Hepatocyte (in vitro differentiated cells): ENCODE measurements around the gene MITF. TPM values are rescaled to one million over a fixed set of nuclear protein-coding genes. Genes with fewer than 3 reads are reported as not detected.
"Not testable (repeated sequence)": the region's sequence is repeated elsewhere in the genome, so short reads cannot be mapped to it uniquely, and the experiment has no call there.

Experiments
- DNase-seq: peaks from one replicate; pipeline ENCODE4 v3.0.0-alpha.2; 2016; ENCODE audit warnings: low spot score
- H2AFZ ChIP-seq: fragments of 200-600 bp; sonication (generic); 2 replicates; pipeline ENCODE4 v1.6.0; 2016; ENCODE audit warnings: antibody characterized with exemption, mild to moderate bottlenecking
- H3K27ac ChIP-seq: fragments of 200-600 bp; sonication (generic); 2 replicates; pipeline ENCODE4 v1.5.1; 2016; ENCODE audit warnings: mild to moderate bottlenecking
- H3K27me3 ChIP-seq: fragments of 200-600 bp; sonication (generic); 2 replicates; pipeline ENCODE4 v1.6.1; 2016
- H3K36me3 ChIP-seq: fragments of 200-600 bp; sonication (generic); replicated peaks from 2 replicates; pipeline ENCODE4 v1.5.1; 2016; ENCODE audit warnings: low read depth; ENCODE audit not compliant: insufficient read depth
- H3K4me1 ChIP-seq: fragments of 200-600 bp; sonication (generic); 2 replicates; pipeline ENCODE4 v1.5.1; 2016; ENCODE audit warnings: mild to moderate bottlenecking, moderate library complexity; ENCODE audit not compliant: insufficient read depth
- H3K4me2 ChIP-seq: fragments of 200-600 bp; sonication (generic); 2 replicates; pipeline ENCODE4 v1.6.0; 2016
- H3K4me3 ChIP-seq: fragments of 200-600 bp; sonication (generic); 2 replicates; pipeline ENCODE4 v1.5.1; 2016; ENCODE audit warnings: mild to moderate bottlenecking
- H3K79me2 ChIP-seq: fragments of 200-600 bp; sonication (generic); 2 replicates; pipeline ENCODE4 v1.6.0; 2017; ENCODE audit warnings: mild to moderate bottlenecking
- H3K9me2 ChIP-seq: fragments of 200-600 bp; sonication (generic); replicated peaks from 2 replicates; pipeline ENCODE4 v1.6.0; 2017; ENCODE audit warnings: mild to moderate bottlenecking; ENCODE audit not compliant: insufficient read depth
- H3K9me3 ChIP-seq: fragments of 200-600 bp; sonication (generic); 2 replicates; pipeline ENCODE4 v1.5.1; 2016; ENCODE audit warnings: low read depth, mild to moderate bottlenecking
- H4K20me1 ChIP-seq: fragments of 200-600 bp; sonication (generic); 2 replicates; pipeline ENCODE4 v1.6.0; 2016; ENCODE audit warnings: mild to moderate bottlenecking; ENCODE audit not compliant: insufficient read depth, poor library complexity, severe bottlenecking
- CTCF ChIP-seq: fragments of 200-600 bp; sonication (generic); IDR thresholded peaks from 2 replicates; pipeline ENCODE4 v1.5.1; 2016; ENCODE audit warnings: antibody characterized with exemption, mild to moderate bottlenecking; ENCODE audit not compliant: poor library complexity
- EZH2 ChIP-seq: fragments of 200-600 bp; sonication (generic); IDR thresholded peaks from 2 replicates; pipeline ENCODE4 v1.6.1; 2016; ENCODE audit warnings: antibody characterized with exemption, mild to moderate bottlenecking, borderline replicate concordance
- EZH2phosphoT487 ChIP-seq: fragments of 200-600 bp; sonication (generic); IDR thresholded peaks from one replicate; pipeline ENCODE4 v1.6.1; 2018; ENCODE audit warnings: antibody characterized with exemption, mild to moderate bottlenecking, low read depth, moderate library complexity; ENCODE audit not compliant: unreplicated experiment, severe bottlenecking
- WGBS: methylation state at CpG from one replicate; pipeline ENCODE4 v1.1.6; 2016; ENCODE audit warnings: low lambda C conversion rate; ENCODE audit errors: missing lambda C conversion rate; 5-methylcytosine and 5-hydroxymethylcytosine counted together
- polyA plus RNA-seq: library from polyadenylated mRNA; unstranded; fragments of >200 nt; fragmentation: Nextera tagmentation; extraction: Ambion mirVana; gene quantifications from 2 replicates; pipeline ENCODE4 v1.2.1, GENCODE V29; 2016
- total RNA-seq: library from RNA; depleted of rRNA; stranded (reverse); fragments of >200 nt; gene quantifications from 2 replicates; pipeline ENCODE4 v1.2.3, GENCODE V29; 2014

Gene MITF
- total and polyA plus RNA-seq, 2 experiments from 2014 or later: 7.1 to 14.2 TPM

GRCh38 chr3:69906351-69906966 lies 167.2 kb downstream of the MITF start:
- no peak overlapping the region for H3K4me3 ChIP-seq
- no peak overlapping the region for H3K27ac ChIP-seq
- DNase-seq: no peak
- no peak overlapping the region for H2AFZ ChIP-seq
- no peak for TF ChIP-seq CTCF
- TF ChIP-seq EZH2phosphoT487: no peak
- TF ChIP-seq EZH2: no peak
- H3K4me1 ChIP-seq: no peaks in the 10 kb centered on the region
- whole genome bisulfite sequencing: 92% methylated on average over 2 of the region's 2 CpGs
- H3K36me3 ChIP-seq: no peaks in the 10 kb centered on the region
- H3K4me2 ChIP-seq: no peak overlapping the region
- H3K9me2 ChIP-seq: no peaks in the 10 kb centered on the region
- H3K27me3 ChIP-seq: no peaks in the 10 kb centered on the region
- no peaks in the 10 kb centered on the region for H3K9me3 ChIP-seq
- H3K79me2 ChIP-seq: no peaks in the 10 kb centered on the region
- no peaks in the 10 kb centered on the region for H4K20me1 ChIP-seq

GRCh38 chr3:69907554-69907953 lies 168.3 kb downstream of the MITF start:
- H4K20me1 ChIP-seq: no peaks in the 10 kb centered on the region
- WGBS: 85% methylated on average over 1 of the region's 1 CpG
- no peak overlapping the region for H3K4me3 ChIP-seq
- no peak for TF ChIP-seq EZH2phosphoT487
- no peak for TF ChIP-seq EZH2
- no peak for TF ChIP-seq CTCF
- no peaks in the 10 kb centered on the region for H3K36me3 ChIP-seq
- H3K9me3 ChIP-seq: no peaks in the 10 kb centered on the region
- no peak for DNase-seq
- no peak overlapping the region for H3K4me2 ChIP-seq
- H2AFZ ChIP-seq: no peak overlapping the region
- no peaks in the 10 kb centered on the region for H3K9me2 ChIP-seq
- no peaks in the 10 kb centered on the region for H3K27me3 ChIP-seq
- no peaks in the 10 kb centered on the region for H3K79me2 ChIP-seq
- H3K4me1 ChIP-seq: no peaks in the 10 kb centered on the region
- no peak overlapping the region for H3K27ac ChIP-seq

GRCh38 chr3:69909859-69910258 lies 170.6 kb downstream of the MITF start:
- not testable (repeated sequence) for H3K4me1 ChIP-seq

GRCh38 chr3:69913422-69913821 lies 174.2 kb downstream of the MITF start:
- Histone ChIP-seq H3K27me3 (no peaks in the 10 kb centered on the region), H3K4me1 (no peaks in the 10 kb centered on the region), H3K36me3 (no peaks in the 10 kb centered on the region), H4K20me1 (no peaks in the 10 kb centered on the region), H3K4me3 (no peak overlapping the region), H3K4me2 (no peak overlapping the region), H3K79me2 (no peaks in the 10 kb centered on the region), H3K9me3 (no peaks in the 10 kb centered on the region), H2AFZ (no peak overlapping the region), H3K27ac (no peak overlapping the region), H3K9me2 (no peaks in the 10 kb centered on the region)
- no peak for DNase-seq
- 95% methylated on average over 3 of the region's 3 CpGs for WGBS
- no peak for TF ChIP-seq EZH2phosphoT487
- TF ChIP-seq EZH2: no peak
- TF ChIP-seq CTCF: no peak

More at GRCh38 chr3:69909859-69910258, 170.6 kb downstream of the MITF start:
- DNase-seq, H3K27ac ChIP-seq, H3K4me3 ChIP-seq, H3K9me3 ChIP-seq, H3K27me3 ChIP-seq, H4K20me1 ChIP-seq, H3K9me2 ChIP-seq, H3K4me2 ChIP-seq, H3K79me2 ChIP-seq, H2AFZ ChIP-seq, H3K36me3 ChIP-seq: not testable (repeated sequence)
